OCI-LY7 (cell line): ENCODE measurements around the gene HTR5A. TPM values are rescaled to one million over a fixed set of nuclear protein-coding genes. Genes with fewer than 3 reads are reported as not detected.

Experiments
- Bru-seq: library from RNA; stranded (reverse); fragments of 400-500 nt; gene quantifications from one replicate; lab custom pipeline; 2021; lab: Mats Ljungman, UMichigan
- BruChase-seq, 2 experiments: library from RNA; stranded (reverse); fragments of 400-500 nt; gene quantifications; one replicate each; lab custom pipeline; 2021; lab: Mats Ljungman, UMichigan
- BruUV-seq: library from RNA; stranded (reverse); fragments of 400-500 nt; replicated peaks from 2 replicates; lab custom pipeline; 2021; lab: Mats Ljungman, UMichigan
- CTCF ChIA-PET: fragments of 300-600 bp; sonication (Branson Sonifier 250); formaldehyde crosslinking; loops from one replicate; lab custom pipeline; 2022; ENCODE audit warnings: antibody characterized with exemption; ENCODE audit not compliant: unreplicated experiment; lab: Charles Lee
- POLR2A ChIA-PET: fragments of 300-600 bp; sonication (Branson Sonifier 250); formaldehyde crosslinking; loops from one replicate; lab custom pipeline; 2022; ENCODE audit warnings: antibody characterized with exemption; lab: Charles Lee
- DNase-seq: peaks from one replicate; pipeline ENCODE4 v3.0.0-alpha.2; 2015; ENCODE audit warnings: low spot score
- H2AFZ ChIP-seq: fragments of 200-600 bp; sonication (generic), shearing (Covaris generic); 2 replicates; pipeline ENCODE4 v1.6.1; 2014; ENCODE audit warnings: mild to moderate bottlenecking, antibody characterized with exemption, low read length, moderate library complexity
- H3K27ac ChIP-seq: fragments of 200-600 bp; sonication (generic); 2 replicates; pipeline ENCODE4 v1.5.1; 2014; ENCODE audit warnings: mixed run types, low read depth, mild to moderate bottlenecking, moderate library complexity, low read length, inconsistent platforms; ENCODE audit not compliant: poor library complexity, severe bottlenecking
- H3K36me3 ChIP-seq: fragments of 200-600 bp; sonication (generic); 2 replicates; pipeline ENCODE4 v1.6.1; 2014; ENCODE audit warnings: mild to moderate bottlenecking, antibody characterized with exemption, low read length, moderate library complexity, mixed read lengths; ENCODE audit not compliant: insufficient read depth
- H3K4me1 ChIP-seq: fragments of 200-600 bp; sonication (generic); 2 replicates; pipeline ENCODE4 v1.5.1; 2014; ENCODE audit warnings: mild to moderate bottlenecking, low read length; ENCODE audit not compliant: insufficient read depth, poor library complexity, severe bottlenecking
- H3K4me2 ChIP-seq: fragments of 200-600 bp; sonication (generic); 2 replicates; pipeline ENCODE4 v1.6.1; 2014; ENCODE audit warnings: mild to moderate bottlenecking, low read length
- H3K4me3 ChIP-seq: fragments of 200-600 bp; sonication (generic); 2 replicates; pipeline ENCODE4 v1.5.1; 2014; ENCODE audit warnings: mild to moderate bottlenecking, low read depth, low read length; ENCODE audit not compliant: poor library complexity, severe bottlenecking
- H3K79me2 ChIP-seq: fragments of 200-600 bp; sonication (generic); 2 replicates; pipeline ENCODE4 v1.6.1; 2016; ENCODE audit warnings: low read depth, mild to moderate bottlenecking, low read length, moderate library complexity, mixed read lengths; ENCODE audit not compliant: insufficient read depth
- H3K9me2 ChIP-seq: fragments of 200-600 bp; sonication (generic); 2 replicates; pipeline ENCODE4 v1.6.1; 2016; ENCODE audit warnings: mild to moderate bottlenecking, low read length, mixed read lengths; ENCODE audit not compliant: insufficient read depth
- H3K9me3 ChIP-seq: fragments of 200-600 bp; sonication (generic); 2 replicates; pipeline ENCODE4 v1.6.1; 2014; ENCODE audit warnings: mild to moderate bottlenecking, mixed run types, low read length, mixed read lengths
- H4K20me1 ChIP-seq: fragments of 200-600 bp; sonication (generic); 2 replicates; pipeline ENCODE4 v1.6.1; 2014; ENCODE audit warnings: mild to moderate bottlenecking, antibody characterized with exemption, low read length, moderate library complexity, mixed read lengths; ENCODE audit not compliant: insufficient read depth
- CTCF ChIP-seq: fragments of 200-600 bp; sonication (generic); conservative IDR thresholded peaks from 2 replicates; pipeline ENCODE4 v1.5.1; 2014; ENCODE audit warnings: mild to moderate bottlenecking, antibody characterized with exemption, low read length, moderate library complexity, mixed read lengths
- EZH2phosphoT487 ChIP-seq: fragments of 200-600 bp; sonication (generic); IDR thresholded peaks from 2 replicates; pipeline ENCODE4 v1.6.1; 2018; ENCODE audit warnings: low read depth, borderline replicate concordance, mild to moderate bottlenecking, mixed run types, antibody characterized with exemption, low read length, moderate library complexity, mixed read lengths
- intact Hi-C: fragments of 100-400 bp; cut with micrococcal nuclease; formaldehyde crosslinking; loops from one replicate; pipeline ENCODE4 v1.10.0; 2022; ENCODE audit not compliant: unreplicated experiment
- long read RNA-seq: library from polyadenylated mRNA; stranded (forward); transcript quantifications from one replicate; pipeline ENCODE4 v2.0.0, GENCODE V29; 2022
- total RNA-seq, 2 experiments: library from RNA; depleted of rRNA in 1 of 2; stranded (reverse); fragments of >200 nt in 1 of 2; shearing (Covaris generic) in 1 of 2; gene quantifications; 2 replicates each; pipeline ENCODE4 v1.2.3, GENCODE V29; 2014 to 2022

HTR5A gene
- total RNA-seq (2014; rRNA removed; shearing (Covaris generic)) (not detected in 2 replicates), total RNA-seq (2022) (not detected in 2 replicates), Bru-seq, nascent RNA (not detected), BruChase-seq, experiment 1, labeled RNA remaining after a 6-hour chase (not detected), BruChase-seq, experiment 2, labeled RNA remaining after a 2-hour chase (not detected)
- long read RNA-seq, result 0 reads

GRCh38 chr7:155069992-155070751 lies at the start of gene HTR5A:
Gene HTR5A (plus strand): TSS chr7:155070324. CDS start chr7:155070900, 576 bp downstream.
- no TSS peak for BruUV-seq
- no peak within 1 kb of the TSS for H2AFZ ChIP-seq
- no peaks in the 10 kb centered on the region for H3K9me3 ChIP-seq
- POLR2A ChIA-PET, result interaction anchor here (0.8 kb wide), 1 partner anchor 24 kb away, joined by 3 read pairs; no protein-coding TSS in a partner anchor
- no peaks in the 10 kb centered on the region for H4K20me1 ChIP-seq
- no peak within 1 kb of the TSS for H3K4me2 ChIP-seq
- no peaks in the 10 kb centered on the region for H3K36me3 ChIP-seq
- no peaks in the 10 kb centered on the region for H3K4me1 ChIP-seq
- H3K27ac ChIP-seq, result no peak within 1 kb of the TSS
- H3K4me3 ChIP-seq, result no peak within 1 kb of the TSS
- CTCF ChIA-PET, result no interaction called here
- no peaks in the 10 kb centered on the region for H3K9me2 ChIP-seq
- H3K79me2 ChIP-seq, result no peaks in the 10 kb centered on the region
- TF ChIP-seq CTCF, result no peak
- no peak for TF ChIP-seq EZH2phosphoT487
- intact Hi-C loops, result no loop called here
- DNase-seq, result peak; percentile 22

- Histone ChIP-seq H3K9me3 (no peaks in the 10 kb centered on the region), H4K20me1 (no peaks in the 10 kb centered on the region), H3K9me2 (no peaks in the 10 kb centered on the region), H3K4me1 (peaks cover 3% of the 10 kb centered on the region), H3K27ac (no peak overlapping the region), H3K79me2 (no peaks in the 10 kb centered on the region), H2AFZ (no peak overlapping the region), H3K36me3 (no peaks in the 10 kb centered on the region), H3K4me3 (no peak overlapping the region), H3K4me2 (no peak overlapping the region)
- TF ChIP-seq EZH2phosphoT487, result no peak
- TF ChIP-seq CTCF, result no peak
- DNase-seq, result no peak
- POLR2A ChIA-PET, result interaction anchor here (0.6 to 1.4 kb wide), 3 partner anchors 10 to 18 kb away, joined by 3 to 6 read pairs (median 3); no protein-coding TSS in a partner anchor
- BruUV-seq, result no TSS peak
- intact Hi-C loops, result no loop called here
- CTCF ChIA-PET, result no interaction called here
Measured at GRCh38 chr7:155020996-155021395, 49.1 kb upstream of the HTR5A start.
